ENCODE measurements around the gene CADPS2.

The CADPS2 gene

GRCh38 chr7:122343601-122344302 is 542.5 kb downstream of the CADPS2 start:
- no peak for DNase-seq

GRCh38 chr7:122340427-122340826 is 545.8 kb downstream of the CADPS2 start:
- no peak for DNase-seq

- no peak for DNase-seq
These were observed 546.9 kb downstream of the CADPS2 start for GRCh38 chr7:122339145-122339904.

GRCh38 chr7:122337011-122337410 is 549.2 kb downstream of the CADPS2 start:
- DNase-seq, result no peak

- no peak for DNase-seq
These were observed 557.0 kb downstream of the CADPS2 start for GRCh38 chr7:122329145-122329802.

- DNase-seq, result no peak
These were observed 558.3 kb downstream of the CADPS2 start for GRCh38 chr7:122327969-122328368.

GRCh38 chr7:122316467-122317388 is 569.5 kb downstream of the CADPS2 start:
- DNase-seq, result no peak

- DNase-seq, result no peak
These were observed 570.5 kb downstream of the CADPS2 start for GRCh38 chr7:122315507-122316466.

- DNase-seq, result no peak
These were observed 572.0 kb downstream of the CADPS2 start for GRCh38 chr7:122314284-122314683.

- DNase-seq, result no peak
These were observed 573.5 kb downstream of the CADPS2 start for GRCh38 chr7:122312789-122313188.

GRCh38 chr7:122311734-122312450 is 574.4 kb downstream of the CADPS2 start:
- DNase-seq, result no peak

- no peak for DNase-seq
These were observed 575.1 kb downstream of the CADPS2 start for GRCh38 chr7:122311050-122311700.

- DNase-seq, result no peak
These were observed 575.9 kb downstream of the CADPS2 start for GRCh38 chr7:122310119-122311021.

- DNase-seq, result no peak
These were observed 576.8 kb downstream of the CADPS2 start for GRCh38 chr7:122309421-122309820.

- no peak for DNase-seq
These were observed 579.0 kb downstream of the CADPS2 start for GRCh38 chr7:122307228-122307621.

- no peak for DNase-seq
These were observed 579.7 kb downstream of the CADPS2 start for GRCh38 chr7:122306320-122307227.

GRCh38 chr7:122305475-122306319 is 580.6 kb downstream of the CADPS2 start:
- DNase-seq, result no peak

All from stimulated activated CD4-positive, alpha-beta T cell treated with anti-CD3 and anti-CD28 coated beads, Interleukin-1b, Interleukin-23, amount 100 ng/mL, for 48 hours (primary cell).